Fibroblast of lung (primary cell): ENCODE data around the gene GAB2.

ENCODE experiments used
- CTCF ChIP-seq, 2 donors: IDR thresholded peaks in 1 of 2; conservative IDR thresholded peaks in 1 of 2; 1 replicate in 1 of 2; 2 replicates in 1 of 2; pipeline ENCODE4 v1.5.1; 2011 to 2012; ENCODE audit warnings: low read length in 2 of 2, control low read depth in 1 of 2, inconsistent platforms in 1 of 2, low read depth in 1 of 2, mild to moderate bottlenecking in 1 of 2
- EZH2 ChIP-seq: IDR thresholded peaks from 2 replicates; pipeline ENCODE4 v1.5.1; 2012; ENCODE audit warnings: low read length, control low read depth, mild to moderate bottlenecking; ENCODE audit errors: missing control alignments

DNA sequence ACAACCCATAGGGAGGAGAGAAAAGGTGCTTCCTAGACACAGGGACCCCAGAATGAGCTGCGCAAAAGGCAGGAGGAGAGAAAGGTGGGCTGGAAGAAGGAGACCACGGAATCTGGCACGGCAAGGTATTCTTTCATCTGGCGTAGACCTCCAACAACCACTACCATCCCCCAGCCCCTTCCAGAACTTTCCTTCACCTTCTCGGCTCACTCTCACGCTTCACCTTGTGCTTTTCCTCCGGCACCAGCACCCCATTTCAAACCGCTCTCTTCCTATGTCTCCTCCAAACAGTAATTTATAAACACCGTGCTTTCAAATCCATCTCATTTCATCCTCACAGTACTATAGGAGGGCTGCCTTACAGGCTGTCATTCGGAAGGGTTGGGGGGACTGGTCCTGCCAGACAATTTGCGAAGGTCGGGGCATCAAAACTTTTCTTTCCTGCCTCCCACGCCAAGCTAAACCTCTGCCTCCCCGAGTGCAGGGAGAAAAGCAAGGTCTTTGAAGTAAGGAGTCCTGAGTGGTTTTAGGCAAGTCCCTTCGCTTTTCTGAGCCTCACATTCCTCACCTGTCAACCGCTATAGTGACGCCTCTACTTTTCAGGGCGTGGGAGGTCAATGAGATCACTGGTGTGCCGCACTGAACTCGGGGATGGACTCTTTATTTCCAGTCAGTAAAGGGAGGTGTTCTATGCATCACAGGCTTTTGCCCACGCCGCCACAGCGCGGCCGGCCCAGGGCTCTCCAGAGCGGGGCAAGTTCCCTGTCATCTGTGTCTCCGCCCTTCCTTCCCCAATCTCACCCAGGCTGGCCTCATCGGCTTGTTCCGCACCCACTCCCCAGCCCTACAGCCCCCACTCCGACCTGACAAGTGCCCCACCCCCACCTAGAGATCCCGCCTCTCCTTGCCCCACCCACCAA is 230.0 kb downstream of the GAB2 start:
- TF ChIP-seq CTCF (conservative IDR thresholded peaks at IDR 0.05 in 1 of 2, IDR thresholded peaks at IDR 0.05 in 1 of 2; ENCODE audit: low read depth in 1 of 2, low read length in 2 of 2) (no peak), EZH2 (no peak)
